HCT116 (cell line): ENCODE measurements around the gene AFAP1L1. TPM values are rescaled to one million over a fixed set of nuclear protein-coding genes. Genes with fewer than 3 reads are reported as not detected.

Experiments used
- ATAC-seq: fragments of 200-7000 bp; cut with Tn5 transposase; 2 replicates; pipeline ENCODE4 v1.9.1; 2020; ENCODE audit warnings: mild to moderate bottlenecking, moderate library complexity
- BruUV-seq: library from RNA; stranded (reverse); fragments of 400-500 nt; replicated peaks from 2 replicates; lab custom pipeline; 2021; lab: Mats Ljungman, UMichigan
- CTCF ChIA-PET: fragments of 300-600 bp; sonication (Branson Sonifier 250); formaldehyde crosslinking; loops from one replicate; lab custom pipeline; 2021; ENCODE audit warnings: antibody characterized with exemption; lab: Charles Lee
- POLR2A ChIA-PET: fragments of 300-600, 350-600 bp; sonication (Branson Sonifier 250); formaldehyde crosslinking; loops from one replicate; lab custom pipeline; 2021; ENCODE audit warnings: antibody characterized with exemption; lab: Charles Lee
- RAD21 ChIA-PET, 2 experiments: fragments of 300-600 bp; sonication (Branson Sonifier 250); formaldehyde crosslinking; loops; one replicate each; lab custom pipeline; 2023; ENCODE audit warnings: low total read pairs in 2 of 2; ENCODE audit not compliant: uncharacterized antibody in 2 of 2, unreplicated experiment in 2 of 2, low non-redundant PET in 1 of 2; lab: Charles Lee
- DNase-seq: peaks from one replicate; pipeline ENCODE4 v3.0.0-alpha.2; 2010; ENCODE audit warnings: low read depth, low spot score
- H2AFZ ChIP-seq: fragments of 200-600 bp; shearing (Covaris generic), sonication (generic); 2 replicates; pipeline ENCODE4 v1.6.1; 2017; ENCODE audit warnings: low read depth, mixed run types, mixed read lengths, antibody characterized with exemption, low read length; ENCODE audit not compliant: poor library complexity, severe bottlenecking
- H3K27ac ChIP-seq: 2 replicates; pipeline ENCODE4 v1.5.1; 2012; ENCODE audit warnings: low read depth, low read length
- H3K27me3 ChIP-seq: fragments of 200-600 bp; sonication (generic); 2 replicates; pipeline ENCODE4 v1.6.1; 2016; ENCODE audit warnings: mixed run types, low read length, mixed read lengths; ENCODE audit not compliant: insufficient read depth
- H3K36me3 ChIP-seq, 2 experiments: fragments of 200-500 bp in 1 of 2; fragments of 200-600 bp in 1 of 2; sonication (Bioruptor generic) in 1 of 2; sonication (generic) in 1 of 2; 2 replicates each; pipeline versions ENCODE4 v1.5.1 to v1.6.1; 2014 to 2016; ENCODE audit warnings: low read length in 2 of 2, inconsistent platforms in 1 of 2, mixed read lengths in 1 of 2, mixed run types in 1 of 2; ENCODE audit not compliant: insufficient read depth in 2 of 2, control insufficient read depth in 1 of 2
- H3K4me1 ChIP-seq, 2 experiments: fragments of 200-600 bp in 1 of 2; sonication (generic) in 1 of 2; 2 replicates each; pipeline versions ENCODE4 v1.5.1 to v1.6.1; 2012 to 2017; ENCODE audit warnings: low read length in 2 of 2, inconsistent platforms in 1 of 2, mild to moderate bottlenecking in 1 of 2, mixed read lengths in 1 of 2, mixed run types in 1 of 2, moderate library complexity in 1 of 2; ENCODE audit not compliant: insufficient read depth in 2 of 2, control insufficient read depth in 1 of 2
- H3K4me2 ChIP-seq: fragments of 200-600 bp; sonication (generic); 2 replicates; pipeline ENCODE4 v1.6.1; 2017; ENCODE audit warnings: mixed run types, low read length, mixed read lengths
- H3K4me3 ChIP-seq, 2 experiments: fragments of 200-600 bp in 1 of 2; sonication (generic) in 1 of 2; replicated peaks in 1 of 2; 2 replicates each; pipeline ENCODE4 v1.5.1; 2011 to 2016; ENCODE audit warnings: low read length in 2 of 2, control low read depth in 1 of 2, low read depth in 1 of 2, mild to moderate bottlenecking in 1 of 2, mixed read lengths in 1 of 2, mixed run types in 1 of 2
- H3K79me2 ChIP-seq: fragments of 200-600 bp; sonication (generic); 2 replicates; pipeline ENCODE4 v1.6.1; 2017; ENCODE audit warnings: mild to moderate bottlenecking, mixed run types, low read length, moderate library complexity, mixed read lengths; ENCODE audit not compliant: insufficient read depth
- H3K9ac ChIP-seq: fragments of 200-600 bp; sonication (generic); 2 replicates; pipeline ENCODE4 v1.6.1; 2016; ENCODE audit warnings: low read length, mixed read lengths
- H3K9me2 ChIP-seq: fragments of 200-600 bp; sonication (generic), shearing (Covaris generic); 2 replicates; pipeline ENCODE4 v1.6.1; 2017; ENCODE audit warnings: mixed run types, mild to moderate bottlenecking, moderate library complexity; ENCODE audit not compliant: insufficient read depth
- H3K9me3 ChIP-seq, 2 experiments: fragments of 200-500 bp in 1 of 2; fragments of 200-600 bp in 1 of 2; sonication (Bioruptor generic) in 1 of 2; sonication (generic) in 1 of 2; 2 replicates each; pipeline ENCODE4 v1.6.1; 2014 to 2017; ENCODE audit warnings: low read length in 2 of 2, mixed read lengths in 2 of 2, inconsistent platforms in 1 of 2, low read depth in 1 of 2, mild to moderate bottlenecking in 1 of 2, mixed run types in 1 of 2, moderate library complexity in 1 of 2; ENCODE audit not compliant: control insufficient read depth in 1 of 2, insufficient read depth in 1 of 2
- H4K20me1 ChIP-seq: fragments of 200-600 bp; sonication (generic), shearing (Covaris generic); 2 replicates; pipeline ENCODE4 v1.6.1; 2017; ENCODE audit warnings: mixed run types, mild to moderate bottlenecking, moderate library complexity; ENCODE audit not compliant: insufficient read depth
- ATF3 ChIP-seq: IDR thresholded peaks from 2 replicates; pipeline ENCODE4 v1.6.1; 2012
- ELF1 ChIP-seq: IDR thresholded peaks from 2 replicates; pipeline ENCODE4 v1.6.1; 2012; ENCODE audit warnings: low read depth, borderline replicate concordance
- EZH2 ChIP-seq: fragments of 200-600 bp; sonication (generic); IDR thresholded peaks from 2 replicates; pipeline ENCODE4 v1.6.1; 2017; ENCODE audit warnings: antibody characterized with exemption, mixed run types
- EZH2phosphoT487 ChIP-seq: fragments of 200-600 bp; IDR thresholded peaks from 2 replicates; pipeline ENCODE4 v1.6.1; 2018; ENCODE audit warnings: antibody characterized with exemption, borderline replicate concordance
- FOSL1 ChIP-seq: IDR thresholded peaks from 2 replicates; pipeline ENCODE4 v1.6.1; 2012; ENCODE audit warnings: low read depth
- JUND ChIP-seq: IDR thresholded peaks from 2 replicates; pipeline ENCODE4 v1.6.1; 2012
- POLR2A ChIP-seq: IDR thresholded peaks from 2 replicates; pipeline ENCODE4 v1.7.0; 2011; ENCODE audit warnings: borderline replicate concordance; ENCODE audit not compliant: insufficient read depth, insufficient read length; ENCODE audit errors: extremely low read depth
- POLR2AphosphoS5 ChIP-seq: IDR thresholded peaks from 2 replicates; pipeline ENCODE4 v1.6.1; 2011; ENCODE audit warnings: mild to moderate bottlenecking, low read depth, low read length, moderate library complexity
- REST ChIP-seq: IDR thresholded peaks from 2 replicates; pipeline ENCODE4 v1.6.1; 2012; ENCODE audit warnings: low read depth
- SIN3A ChIP-seq: IDR thresholded peaks from 2 replicates; pipeline ENCODE4 v1.6.1; 2012; ENCODE audit warnings: low read depth
- SRF ChIP-seq: IDR thresholded peaks from 2 replicates; pipeline ENCODE4 v1.6.1; 2012; ENCODE audit warnings: low read depth
- ZNF274 ChIP-seq: fragments of 200-500 bp; sonication (Bioruptor generic); IDR thresholded peaks from 2 replicates; pipeline ENCODE4 v1.6.1; 2014; ENCODE audit warnings: mild to moderate bottlenecking, low read depth, low read length, inconsistent platforms
- intact Hi-C: fragments of 100-400 bp; cut with micrococcal nuclease; formaldehyde crosslinking; loops from 2 replicates; pipeline ENCODE4 v1.10.0; 2022
- total RNA-seq: library from RNA; stranded (reverse); gene quantifications from one replicate; pipeline ENCODE4 v1.2.1, GENCODE V29; 2021; ENCODE audit not compliant: unreplicated experiment

The AFAP1L1 gene
- total RNA-seq, 1 experiment from 2014 or later, result 4.3 TPM

GRCh38 chr5:149366169-149366729 is 94.6 kb downstream of the AFAP1L1 start:
- no peak for ATAC-seq
- RAD21 ChIA-PET, result interaction anchor here in 1 of 2 experiments (1.0 kb wide), 1 partner anchor 49 kb away, joined by 4 read pairs; no protein-coding TSS in a partner anchor
- H3K9ac ChIP-seq, result no peak overlapping the region
- no peak overlapping the region for H3K27ac ChIP-seq
- DNase-seq, result no peak
- H3K4me3 ChIP-seq, result no peak overlapping the region
- no peaks in the 10 kb centered on the region for H4K20me1 ChIP-seq
- H3K4me1 ChIP-seq, result peaks cover 4 to 9% of the 10 kb centered on the region in 2 experiments; a peak in 3 of 4 replicates
- H3K4me2 ChIP-seq, result no peak overlapping the region
- POLR2A ChIA-PET, result no interaction called here
- TF ChIP-seq FOSL1 (no peak), ZNF274 (no peak), EZH2 (no peak), ELF1 (no peak), JUND (no peak), SRF (no peak), POLR2AphosphoS5 (no peak), POLR2A (no peak), ATF3 (no peak), EZH2phosphoT487 (no peak), SIN3A (no peak), REST (no peak)
- no peak overlapping the region for H2AFZ ChIP-seq
- H3K79me2 ChIP-seq, result no peaks in the 10 kb centered on the region
- no peaks in the 10 kb centered on the region for H3K9me2 ChIP-seq
- H3K9me3 ChIP-seq, result no peaks in the 10 kb centered on the region
- BruUV-seq, result no TSS peak
- intact Hi-C loops, result loop anchor here (5.0 kb wide), 2 partner anchors 66 to 251 kb away; no protein-coding TSS in a partner anchor
- H3K27me3 ChIP-seq, result no peaks in the 10 kb centered on the region
- CTCF ChIA-PET, result interaction anchor here (1.2 to 3.5 kb wide), 6 partner anchors 10 to 198 kb away, joined by 3 to 38 read pairs (median 10); partner anchors contain the start of gene PCYOX1L
- no peaks in the 10 kb centered on the region for H3K36me3 ChIP-seq
